ENCODE measurements around the gene OSBP.

Gene OSBP

GRCh38 chr11:59607703-59608454, 7.7 kb downstream of the OSBP start:
- no peak for DNase-seq

DNA sequence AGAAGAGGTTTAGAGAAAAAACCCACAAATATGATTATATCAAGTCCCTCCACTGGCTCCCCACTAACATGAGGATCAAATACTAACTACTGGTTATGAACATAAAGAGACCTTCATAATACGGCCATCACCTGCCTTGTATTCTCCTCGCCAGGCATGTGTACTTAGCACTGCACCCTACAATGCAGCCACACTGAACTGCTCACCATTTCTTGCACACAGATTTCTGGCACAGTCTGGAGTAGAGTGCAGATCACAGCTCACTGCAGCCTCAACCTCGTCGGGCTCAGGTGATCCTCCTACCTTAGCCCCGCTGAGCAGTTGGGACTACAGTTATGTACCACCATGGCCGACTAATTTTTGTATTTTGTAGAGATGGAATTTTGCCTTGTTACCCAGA, 13.1 kb downstream of the OSBP start:
- DNase-seq: no peak

DNA sequence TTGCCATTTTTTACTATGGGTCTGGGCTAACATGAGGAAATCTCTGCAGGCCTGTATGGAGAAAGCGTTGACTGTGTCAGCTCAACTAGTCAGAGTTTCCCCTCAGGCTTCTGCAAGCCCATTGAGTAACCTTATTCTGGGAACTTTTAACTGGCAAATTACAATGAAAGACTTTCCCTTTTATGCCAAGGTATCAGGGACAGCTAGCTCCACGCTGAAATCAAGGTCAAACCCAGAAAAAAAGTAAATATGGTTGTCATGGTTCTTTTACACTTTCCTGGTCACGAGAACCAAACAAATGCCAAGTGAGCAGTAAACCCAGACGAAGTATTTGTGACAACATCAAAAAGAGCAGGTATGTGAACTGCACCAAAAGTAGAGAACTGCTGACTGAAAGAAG, 13.8 kb downstream of the OSBP start:
- no peak for DNase-seq

- DNase-seq: no peak
Observed at GRCh38 chr11:59600636-59601035, 14.9 kb downstream of the OSBP start.

GRCh38 chr11:59600234-59600633, 15.3 kb downstream of the OSBP start:
- DNase-seq: no peak

DNA sequence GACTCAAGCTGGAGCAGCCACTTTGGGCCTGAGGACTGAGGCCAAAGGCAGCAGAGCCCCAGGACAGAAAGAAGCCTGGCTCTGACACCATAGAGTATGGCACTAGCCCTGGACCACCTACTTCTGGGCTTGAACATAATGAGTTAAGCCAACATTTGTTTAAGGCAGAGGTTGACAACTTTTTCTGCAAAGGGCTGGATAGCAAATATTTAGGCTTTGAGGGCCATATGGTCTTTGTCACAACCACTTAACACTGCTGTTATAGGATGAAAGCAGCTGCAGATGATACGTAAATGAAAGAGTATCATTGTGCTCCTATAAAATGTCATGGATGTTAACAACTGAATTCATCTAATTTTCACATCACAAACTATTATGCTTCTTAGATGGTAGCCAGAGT, 16.6 kb downstream of the OSBP start:
- DNase-seq: no peak

GRCh38 chr11:59584294-59584693, 31.3 kb downstream of the OSBP start:
- no peak for DNase-seq

DNA sequence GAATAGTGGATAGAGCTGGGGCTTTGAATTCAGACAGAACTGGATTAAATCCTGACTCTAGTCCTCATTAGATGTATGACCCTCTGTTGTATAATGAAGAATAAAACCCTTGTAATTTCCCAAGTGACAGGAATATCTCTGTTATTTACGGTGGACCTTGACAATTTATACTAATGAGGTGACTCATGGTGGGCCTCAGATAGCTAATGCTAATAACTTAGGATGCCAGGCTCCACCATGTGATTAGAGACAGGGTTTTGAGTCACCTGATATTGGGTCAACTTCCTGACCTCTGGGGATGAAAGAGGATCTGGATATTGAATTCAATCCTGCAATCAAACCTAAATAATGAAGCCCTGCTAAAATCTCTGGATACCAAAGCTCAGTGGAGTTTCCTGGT, 33.6 kb downstream of the OSBP start:
- no peak for DNase-seq

- no peak for DNase-seq
Observed at GRCh38 chr11:59578369-59578768, 37.2 kb downstream of the OSBP start.

DNA sequence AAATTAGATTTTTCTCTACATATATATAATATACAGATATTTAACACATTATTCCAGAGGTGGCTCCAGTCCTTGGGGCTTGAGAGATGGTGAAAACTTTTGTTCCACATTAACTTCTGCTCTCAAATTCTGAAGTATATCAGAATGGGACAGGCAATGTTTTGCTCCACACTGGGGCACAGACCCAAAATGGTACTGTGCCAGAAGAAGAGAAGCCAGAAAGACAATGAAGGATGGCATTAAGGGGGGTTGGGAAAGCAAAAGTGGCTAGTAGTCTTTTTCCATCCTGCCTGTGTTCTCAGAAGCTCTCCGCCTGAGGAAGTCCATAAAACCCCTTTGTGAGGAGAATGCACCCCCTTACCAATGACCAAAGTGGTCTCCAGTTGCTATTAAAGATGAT, 40.1 kb downstream of the OSBP start:
- no peak for DNase-seq

- DNase-seq: no peak
Observed at GRCh38 chr11:59574932-59575502, 40.6 kb downstream of the OSBP start.

- no peak for DNase-seq
Observed at GRCh38 chr11:59574467-59574866, 41.1 kb downstream of the OSBP start.

GRCh38 chr11:59573216-59573615, 42.4 kb downstream of the OSBP start:
- no peak for DNase-seq

DNA sequence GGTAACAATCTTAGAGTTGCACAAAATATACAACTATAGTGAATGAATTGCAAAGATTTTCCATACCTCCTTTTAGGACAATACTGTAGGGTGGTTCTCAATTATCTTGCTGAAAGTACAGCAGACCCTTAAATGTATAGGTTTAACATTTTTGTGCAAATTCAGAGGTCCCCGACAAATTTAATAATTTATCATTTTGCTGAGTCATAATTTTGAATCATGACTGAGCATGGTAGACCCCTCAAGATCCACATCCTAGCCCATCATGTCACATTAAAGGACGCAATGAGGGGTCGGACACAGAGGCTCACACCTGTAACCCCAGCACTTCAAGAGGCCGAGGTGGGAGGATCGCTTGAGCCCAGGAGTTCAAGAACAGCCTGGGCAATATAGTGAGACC, 43.5 kb downstream of the OSBP start:
- DNase-seq: no peak

DNA sequence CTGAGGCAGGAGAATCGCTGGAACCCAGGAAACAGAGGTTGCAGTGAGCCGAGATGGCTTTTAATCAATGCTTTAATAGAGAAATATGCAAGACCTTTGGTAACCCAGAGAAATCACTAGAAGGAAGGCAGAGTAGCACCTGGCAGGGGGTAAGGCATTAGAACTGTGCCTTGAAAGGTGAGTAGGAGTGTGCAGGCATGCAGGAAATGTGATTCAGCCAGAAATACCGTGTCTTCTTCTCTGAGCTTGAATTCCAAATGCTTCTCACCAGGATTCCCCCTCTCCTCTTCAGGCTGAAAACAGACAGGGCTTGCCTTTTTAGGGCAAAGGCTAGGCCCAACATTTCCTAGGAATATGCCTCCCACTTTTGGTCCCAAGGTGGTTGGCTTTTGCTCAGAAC, 53.3 kb downstream of the OSBP start:
- DNase-seq: no peak

DNA sequence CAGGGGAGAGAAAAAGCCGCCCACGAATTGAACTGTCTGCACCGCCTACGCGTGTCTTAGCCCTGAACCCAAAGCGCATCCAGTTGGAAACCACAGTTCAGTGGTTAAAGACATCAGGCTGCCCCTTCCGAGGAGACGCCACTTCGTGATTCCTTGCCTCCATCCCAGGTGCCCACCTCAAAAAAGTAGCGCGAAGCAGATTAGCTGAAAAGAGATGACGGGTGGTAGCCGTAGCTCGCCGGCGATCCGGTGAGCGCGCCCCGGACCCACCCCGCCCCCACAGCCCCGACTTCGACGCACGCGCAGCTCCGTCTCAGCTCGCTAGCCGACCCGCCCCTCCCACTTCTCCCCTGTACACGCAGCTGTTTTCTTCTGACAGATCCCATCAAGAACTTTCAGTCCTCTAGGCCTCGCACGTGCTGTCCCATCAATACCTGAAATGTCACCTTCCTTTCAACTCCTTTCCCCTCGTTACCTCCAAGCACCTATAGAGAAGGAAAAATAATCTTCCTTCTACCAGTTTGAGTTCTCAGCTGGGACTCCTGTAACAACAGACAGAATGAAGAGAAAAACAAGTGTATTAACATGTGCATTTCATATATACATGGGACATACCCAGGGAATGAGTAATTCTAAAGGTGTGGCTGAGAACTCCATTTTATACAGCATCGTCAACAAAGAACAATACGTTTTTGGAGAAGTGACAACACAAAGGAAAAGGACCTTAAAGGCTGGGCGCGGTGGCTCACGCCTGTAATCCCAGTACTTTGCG, 54.7 kb downstream of the OSBP start:
- peak; percentile 78 for DNase-seq

DNA sequence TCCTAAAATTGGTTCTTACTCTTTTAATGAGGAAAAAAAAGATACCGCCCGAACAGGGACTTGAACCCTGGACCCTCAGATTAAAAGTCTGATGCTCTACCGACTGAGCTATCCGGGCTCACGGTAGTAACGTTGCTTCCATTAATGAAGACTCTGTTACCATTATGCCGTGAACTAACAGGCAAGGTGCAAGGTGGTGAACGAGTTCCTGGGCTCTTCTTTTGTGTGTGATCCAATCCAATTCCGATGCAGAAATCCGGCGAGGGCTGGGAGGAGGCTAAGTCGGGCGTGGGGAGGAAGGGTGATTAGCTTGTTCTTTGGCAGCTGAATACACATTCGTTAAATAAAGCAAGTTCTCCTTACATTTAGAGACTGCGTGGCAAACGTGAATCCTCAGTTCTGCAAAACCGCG, 55.3 kb downstream of the OSBP start:
- peak; percentile 60 for DNase-seq

- DNase-seq: no peak
Observed at GRCh38 chr11:59559886-59560285, 55.7 kb downstream of the OSBP start.

- no peak for DNase-seq
Observed at GRCh38 chr11:59558270-59558643, 57.3 kb downstream of the OSBP start.

DNA sequence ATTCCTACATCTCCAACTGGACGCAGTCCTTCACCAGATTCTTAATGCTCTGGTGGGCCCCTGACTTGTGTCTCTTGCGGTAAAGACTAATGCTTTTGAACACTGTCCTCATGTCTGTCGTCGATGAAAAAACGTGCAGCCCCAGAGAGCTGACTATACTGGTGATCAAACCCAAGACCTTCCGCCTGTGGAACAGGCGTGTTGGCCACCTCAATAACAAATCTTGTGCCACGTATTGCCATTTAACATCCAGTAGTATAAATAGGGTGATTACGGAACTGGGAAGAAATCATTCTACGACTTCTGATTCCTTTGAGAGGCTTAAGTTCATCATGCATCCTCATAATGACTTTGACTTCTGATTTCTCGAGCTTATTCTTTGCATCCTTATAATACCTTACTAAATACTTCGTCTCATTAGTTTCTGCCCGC, 58.6 kb downstream of the OSBP start:
- DNase-seq: no peak

- DNase-seq: no peak
Observed at GRCh38 chr11:59556115-59556916, 59.3 kb downstream of the OSBP start.

DNA sequence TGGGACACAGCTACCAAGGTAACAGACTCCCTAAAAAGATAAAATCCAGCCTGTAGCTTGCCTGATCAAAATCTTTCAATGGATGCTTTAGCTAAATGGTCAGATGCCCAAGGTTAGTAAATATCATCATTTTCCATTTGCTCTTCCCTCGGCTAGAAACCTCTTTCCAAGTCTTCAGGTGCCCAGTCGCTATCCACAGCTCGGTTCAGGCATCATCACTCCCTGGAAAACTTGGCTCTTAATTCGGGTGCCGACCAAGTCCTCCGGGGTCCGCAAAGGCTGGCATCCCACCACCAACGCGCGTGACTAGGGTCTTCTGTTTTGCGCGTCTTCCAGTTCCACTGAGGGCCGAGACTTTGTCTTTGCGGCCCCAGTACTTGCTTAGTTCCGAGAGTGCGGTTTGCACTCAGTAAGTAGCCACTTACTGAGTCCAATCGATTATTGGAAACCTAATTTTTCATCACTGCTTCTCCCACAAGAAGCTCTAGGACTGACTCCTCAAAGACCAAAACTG, 59.9 kb downstream of the OSBP start:
- DNase-seq: no peak

DNA sequence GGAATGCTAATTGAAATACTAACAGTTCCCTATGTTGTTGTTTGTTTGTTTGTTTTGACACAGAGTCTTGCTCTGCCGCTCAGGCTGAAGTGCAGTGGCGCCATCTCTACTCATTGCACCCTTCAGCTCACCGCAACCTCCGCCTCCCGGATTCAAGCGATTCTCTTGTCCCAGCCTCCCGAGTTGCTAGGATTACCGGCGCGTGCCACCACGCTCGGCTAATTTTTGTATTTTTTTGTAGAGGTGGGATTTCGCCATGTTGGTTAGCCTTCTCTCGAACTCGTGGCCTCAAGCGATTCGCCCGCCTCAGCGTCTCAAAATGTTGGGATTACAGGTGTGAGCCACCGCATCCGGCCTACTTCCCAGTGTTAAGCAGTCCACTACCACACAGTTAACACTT, 62.3 kb downstream of the OSBP start:
- DNase-seq: no peak

All from T-helper 9 cell (primary cell).